ENCODE measurements around the gene ASIC4.

Gene ASIC4

GRCh38 chr2:219557791-219558785, 43.8 kb downstream of the ASIC4 start:
- no peak overlapping the region for H3K4me3 ChIP-seq (ENCODE audit: low read depth, low read length)
- TF ChIP-seq CTCF (IDR thresholded peaks at IDR 0.05; ENCODE audit: insufficient read depth, low read depth, low read length, missing control alignments): no peak
- DNase-seq (ENCODE audit: low read depth): no peak

- TF ChIP-seq CTCF (IDR thresholded peaks at IDR 0.05; ENCODE audit: insufficient read depth, low read depth, low read length, missing control alignments): no peak
- no peak overlapping the region for H3K4me3 ChIP-seq (ENCODE audit: low read depth, low read length)
- no peak for DNase-seq (ENCODE audit: low read depth)
These were observed 45.1 kb downstream of the ASIC4 start for GRCh38 chr2:219559156-219559915.

GRCh38 chr2:219560037-219560892, 46.0 kb downstream of the ASIC4 start:
- TF ChIP-seq CTCF (IDR thresholded peaks at IDR 0.05; ENCODE audit: insufficient read depth, low read depth, low read length, missing control alignments): peak; percentile 75
- no peak for DNase-seq (ENCODE audit: low read depth)
- H3K4me3 ChIP-seq (ENCODE audit: low read depth, low read length): no peak overlapping the region

GRCh38 chr2:219560893-219561178, 46.6 kb downstream of the ASIC4 start:
- DNase-seq (ENCODE audit: low read depth): no peak
- no peak for TF ChIP-seq CTCF (IDR thresholded peaks at IDR 0.05; ENCODE audit: insufficient read depth, low read depth, low read length, missing control alignments)
- no peak overlapping the region for H3K4me3 ChIP-seq (ENCODE audit: low read depth, low read length)

GRCh38 chr2:219561179-219562048, 47.1 kb downstream of the ASIC4 start:
- no peak for TF ChIP-seq CTCF (IDR thresholded peaks at IDR 0.05; ENCODE audit: insufficient read depth, low read depth, low read length, missing control alignments)
- DNase-seq (ENCODE audit: low read depth): no peak
- H3K4me3 ChIP-seq (ENCODE audit: low read depth, low read length): no peak overlapping the region

Data from GM12865 (cell line).